Stimulated activated CD8-positive, alpha-beta memory T cell treated with anti-CD3 and anti-CD28 coated beads, Interleukin-4, amount 100 ng/mL, for 48 hours (primary cell): Measurements from ENCODE around the gene RTEL1.

Source experiments
- DNase-seq: peaks from one replicate; pipeline ENCODE4 v3.0.0-alpha.2; 2020

RTEL1 gene

DNA sequence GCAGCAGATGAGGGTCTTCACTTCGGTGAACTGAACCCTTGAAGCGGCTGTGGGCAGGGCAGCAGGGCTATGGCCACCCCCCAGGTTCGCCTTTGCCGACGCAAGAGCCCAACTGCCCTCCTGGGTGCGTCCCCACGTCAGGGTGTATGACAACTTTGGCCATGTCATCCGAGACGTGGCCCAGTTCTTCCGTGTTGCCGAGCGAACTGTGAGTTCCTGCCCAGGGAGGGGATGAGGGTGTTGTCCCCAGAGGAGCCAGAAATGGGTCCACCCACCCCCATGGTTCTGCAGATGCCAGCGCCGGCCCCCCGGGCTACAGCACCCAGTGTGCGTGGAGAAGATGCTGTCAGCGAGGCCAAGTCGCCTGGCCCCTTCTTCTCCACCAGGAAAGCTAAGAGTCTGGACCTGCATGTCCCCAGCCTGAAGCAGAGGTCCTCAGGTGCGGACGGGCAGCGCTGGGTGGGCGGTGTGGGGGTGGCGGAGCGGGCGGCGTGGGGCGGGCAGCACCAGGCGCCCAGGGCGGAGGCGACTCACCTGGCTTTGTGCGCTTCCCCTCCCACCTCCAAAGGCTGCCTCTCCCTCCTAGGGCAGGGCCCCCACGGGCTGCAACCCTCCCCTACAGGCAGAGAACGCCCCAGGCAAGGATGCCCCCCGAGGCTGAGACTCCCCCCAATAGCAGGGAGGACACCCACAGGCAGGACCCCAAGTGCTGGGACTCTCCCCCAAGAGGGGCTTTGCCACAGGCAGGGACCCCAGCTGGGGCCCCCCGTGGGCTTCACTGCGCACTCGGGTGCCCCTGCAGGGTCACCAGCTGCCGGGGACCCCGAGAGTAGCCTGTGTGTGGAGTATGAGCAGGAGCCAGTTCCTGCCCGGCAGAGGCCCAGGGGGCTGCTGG, 32.1 kb downstream of the RTEL1 start:
- DNase-seq = no peak

DNA sequence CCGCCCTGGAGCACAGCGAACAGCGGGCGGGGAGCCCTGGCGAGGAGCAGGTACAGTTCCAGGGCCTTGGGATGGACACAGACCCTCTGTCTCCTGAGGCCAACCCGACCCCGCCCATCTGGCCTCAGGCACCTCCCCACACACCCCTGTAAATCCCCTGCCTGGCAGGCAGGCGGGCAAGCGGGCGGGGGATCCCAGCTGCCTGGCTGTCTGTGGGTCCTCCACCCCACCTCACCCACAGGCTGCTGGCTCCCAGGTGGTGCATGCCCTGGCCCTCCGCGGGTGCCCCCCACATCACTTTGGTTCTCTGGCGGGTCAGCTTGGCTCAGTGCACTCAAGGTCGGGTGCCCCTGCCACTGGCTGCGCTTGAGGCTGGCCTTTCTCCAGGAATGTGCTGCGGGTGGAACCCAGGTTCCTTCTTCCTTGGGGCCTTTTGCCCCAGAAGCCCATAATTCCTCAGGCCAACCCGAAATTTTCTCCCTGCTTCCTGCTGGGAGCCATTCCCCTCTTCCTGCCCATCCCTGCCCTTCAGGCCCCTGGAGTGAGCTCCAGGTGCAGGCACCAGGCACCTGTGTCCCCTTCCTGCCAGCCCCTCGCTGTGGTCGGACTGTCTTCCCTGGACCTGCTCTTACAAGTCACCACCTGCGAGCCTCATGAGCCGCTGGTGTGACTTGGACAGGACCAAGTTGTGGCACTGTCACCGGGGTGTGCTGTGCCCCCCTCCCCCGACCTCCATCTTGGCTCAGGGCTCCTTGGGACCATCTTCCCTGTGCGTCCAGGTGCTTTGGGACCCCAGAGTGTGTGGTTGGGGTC, 33.0 kb downstream of the RTEL1 start:
- DNase-seq = no peak

DNA sequence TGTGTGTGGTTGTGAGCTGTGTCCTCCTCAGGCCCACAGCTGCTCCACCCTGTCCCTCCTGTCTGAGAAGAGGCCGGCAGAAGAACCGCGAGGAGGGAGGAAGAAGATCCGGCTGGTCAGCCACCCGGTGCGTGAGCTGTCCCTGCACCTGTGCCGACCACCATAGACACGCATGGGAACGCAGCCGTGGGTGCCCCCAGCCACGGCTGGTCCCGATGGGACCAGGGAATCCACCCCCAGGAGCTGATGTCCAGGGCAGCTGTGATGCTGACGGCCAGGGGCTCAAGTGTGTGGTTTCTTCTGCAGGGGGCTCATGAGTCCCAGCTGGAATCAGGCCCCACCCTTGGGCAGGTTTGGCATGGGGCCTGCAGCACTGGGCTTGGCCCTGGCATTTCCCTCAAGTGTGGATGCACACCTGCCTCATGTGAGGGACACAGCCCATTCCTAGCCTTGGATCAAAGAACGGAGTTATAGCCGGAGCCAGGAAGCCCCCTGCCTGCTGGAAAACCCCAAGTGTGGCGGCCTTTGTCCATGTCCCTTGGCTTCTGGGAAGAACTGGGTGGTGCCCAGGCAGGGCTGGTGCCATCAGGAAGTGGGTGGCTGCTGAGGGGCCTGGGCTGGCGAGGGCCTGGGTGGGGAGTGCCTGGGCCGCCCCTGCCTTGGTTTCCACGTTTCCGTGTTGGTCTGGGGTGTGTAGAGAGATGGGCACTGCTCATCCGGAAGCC, 33.8 kb downstream of the RTEL1 start:
- DNase-seq = no peak

DNA sequence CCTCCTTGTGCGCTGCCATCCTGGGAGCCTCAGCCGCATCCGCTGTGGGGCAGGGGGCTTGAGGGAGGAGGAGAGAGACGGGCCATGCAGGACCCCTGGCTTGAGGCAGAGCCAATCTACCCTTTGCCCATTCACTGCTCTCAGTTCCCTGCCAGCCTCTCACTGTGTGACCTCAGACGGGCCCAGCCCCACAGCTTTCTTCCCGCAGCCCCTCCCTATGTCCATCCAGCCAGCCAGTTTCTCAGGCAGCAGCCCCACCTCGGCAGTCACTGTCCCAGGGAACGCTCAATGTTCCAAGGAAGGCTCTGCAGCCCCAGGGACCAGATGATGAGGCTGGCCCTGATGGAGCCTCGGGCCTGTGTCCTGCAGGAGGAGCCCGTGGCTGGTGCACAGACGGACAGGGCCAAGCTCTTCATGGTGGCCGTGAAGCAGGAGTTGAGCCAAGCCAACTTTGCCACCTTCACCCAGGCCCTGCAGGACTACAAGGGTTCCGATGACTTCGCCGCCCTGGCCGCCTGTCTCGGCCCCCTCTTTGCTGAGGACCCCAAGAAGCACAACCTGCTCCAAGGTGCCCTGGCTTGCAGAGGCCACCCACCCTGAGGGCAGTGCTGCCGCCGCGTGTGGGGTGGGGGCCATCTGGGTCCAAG, 34.4 kb downstream of the RTEL1 start:
- DNase-seq = no peak

DNA sequence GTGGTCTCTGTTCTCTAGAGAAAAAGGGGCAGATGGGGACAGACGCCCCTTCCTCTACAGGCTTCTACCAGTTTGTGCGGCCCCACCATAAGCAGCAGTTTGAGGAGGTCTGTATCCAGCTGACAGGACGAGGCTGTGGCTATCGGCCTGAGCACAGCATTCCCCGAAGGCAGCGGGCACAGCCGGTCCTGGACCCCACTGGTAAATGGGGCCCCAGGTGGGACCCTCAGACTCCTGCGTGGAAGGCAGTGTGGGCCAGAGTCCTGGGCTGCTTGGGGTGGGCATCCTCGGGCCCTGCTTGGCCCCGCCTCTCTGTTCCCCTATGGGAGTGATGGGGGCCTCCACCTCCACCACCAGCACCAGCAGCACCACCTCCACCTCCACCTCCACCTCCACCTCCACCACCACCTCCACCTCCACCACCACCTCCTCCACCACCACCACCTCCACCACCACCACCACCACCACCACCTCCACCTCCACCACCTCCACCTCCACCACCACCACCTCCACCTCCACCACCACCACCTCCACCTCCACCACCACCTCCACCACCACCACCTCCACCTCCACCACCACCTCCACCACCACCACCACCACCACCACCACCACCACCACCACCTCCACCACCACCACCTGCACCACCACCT, 35.1 kb downstream of the RTEL1 start:
- DNase-seq = no peak

DNA sequence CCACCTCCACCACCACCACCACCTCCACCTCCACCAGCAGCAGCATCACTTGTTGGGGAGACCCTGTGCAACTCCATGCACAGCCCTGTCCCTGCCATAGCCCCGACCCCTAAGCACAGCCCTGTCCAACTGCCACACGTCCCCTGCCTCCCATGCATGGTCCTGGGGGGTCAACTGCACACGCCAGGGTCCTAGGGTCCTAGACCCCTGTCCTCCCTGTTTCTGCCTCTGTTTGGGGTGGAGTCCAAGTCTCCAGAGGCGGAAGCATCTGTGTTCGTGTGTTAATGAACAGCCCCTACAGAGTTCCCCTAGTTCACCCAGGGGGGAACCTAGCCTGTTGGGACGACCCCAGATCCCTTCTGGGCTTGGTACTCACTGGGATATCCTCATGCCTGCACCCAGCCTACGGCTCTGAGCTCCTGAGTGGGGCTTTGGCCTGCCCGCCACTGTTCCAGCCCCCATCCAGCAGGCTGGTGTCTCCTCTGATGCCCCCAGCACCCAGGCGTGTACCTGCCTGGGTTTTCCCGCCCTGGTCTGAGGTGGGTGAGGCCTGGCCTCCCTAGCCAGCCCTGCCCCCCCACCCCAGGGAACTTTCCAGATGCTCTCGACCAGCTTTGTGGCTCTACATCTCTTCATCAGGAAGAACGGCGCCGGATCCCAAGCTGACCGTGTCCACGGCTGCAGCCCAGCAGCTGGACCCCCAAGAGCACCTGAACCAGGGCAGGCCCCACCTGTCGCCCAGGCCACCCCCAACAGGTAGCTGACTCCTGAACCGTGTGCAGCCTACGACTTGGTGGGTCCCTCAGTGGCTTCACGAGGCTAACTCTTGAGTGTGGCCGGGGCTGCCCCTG, 35.8 kb downstream of the RTEL1 start:
- DNase-seq = no peak

DNA sequence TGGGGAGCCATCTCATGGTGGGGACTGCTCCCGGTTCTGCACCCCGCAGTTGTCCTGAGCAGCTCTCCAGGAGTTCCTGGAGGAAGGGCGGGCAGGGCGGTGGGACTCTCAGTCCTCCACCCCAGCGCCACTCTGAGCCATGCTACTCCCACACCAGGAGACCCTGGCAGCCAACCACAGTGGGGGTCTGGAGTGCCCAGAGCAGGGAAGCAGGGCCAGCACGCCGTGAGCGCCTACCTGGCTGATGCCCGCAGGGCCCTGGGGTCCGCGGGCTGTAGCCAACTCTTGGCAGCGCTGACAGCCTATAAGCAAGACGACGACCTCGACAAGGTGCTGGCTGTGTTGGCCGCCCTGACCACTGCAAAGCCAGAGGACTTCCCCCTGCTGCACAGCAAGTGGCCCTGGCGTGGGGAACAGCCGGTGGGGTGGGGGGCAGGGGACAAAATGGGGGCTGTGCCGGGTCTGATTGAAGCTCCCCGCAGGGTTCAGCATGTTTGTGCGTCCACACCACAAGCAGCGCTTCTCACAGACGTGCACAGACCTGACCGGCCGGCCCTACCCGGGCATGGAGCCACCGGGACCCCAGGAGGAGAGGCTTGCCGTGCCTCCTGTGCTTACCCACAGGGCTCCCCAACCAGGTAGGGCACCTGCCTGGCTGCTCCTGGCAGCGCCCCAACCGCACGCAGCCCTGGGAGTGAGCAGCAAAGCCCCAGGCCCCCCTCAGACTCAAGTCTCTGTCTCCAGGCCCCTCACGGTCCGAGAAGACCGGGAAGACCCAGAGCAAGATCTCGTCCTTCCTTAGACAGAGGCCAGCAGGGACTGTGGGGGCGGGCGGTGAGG, 36.7 kb downstream of the RTEL1 start:
- peak; percentile 26 for DNase-seq

DNA sequence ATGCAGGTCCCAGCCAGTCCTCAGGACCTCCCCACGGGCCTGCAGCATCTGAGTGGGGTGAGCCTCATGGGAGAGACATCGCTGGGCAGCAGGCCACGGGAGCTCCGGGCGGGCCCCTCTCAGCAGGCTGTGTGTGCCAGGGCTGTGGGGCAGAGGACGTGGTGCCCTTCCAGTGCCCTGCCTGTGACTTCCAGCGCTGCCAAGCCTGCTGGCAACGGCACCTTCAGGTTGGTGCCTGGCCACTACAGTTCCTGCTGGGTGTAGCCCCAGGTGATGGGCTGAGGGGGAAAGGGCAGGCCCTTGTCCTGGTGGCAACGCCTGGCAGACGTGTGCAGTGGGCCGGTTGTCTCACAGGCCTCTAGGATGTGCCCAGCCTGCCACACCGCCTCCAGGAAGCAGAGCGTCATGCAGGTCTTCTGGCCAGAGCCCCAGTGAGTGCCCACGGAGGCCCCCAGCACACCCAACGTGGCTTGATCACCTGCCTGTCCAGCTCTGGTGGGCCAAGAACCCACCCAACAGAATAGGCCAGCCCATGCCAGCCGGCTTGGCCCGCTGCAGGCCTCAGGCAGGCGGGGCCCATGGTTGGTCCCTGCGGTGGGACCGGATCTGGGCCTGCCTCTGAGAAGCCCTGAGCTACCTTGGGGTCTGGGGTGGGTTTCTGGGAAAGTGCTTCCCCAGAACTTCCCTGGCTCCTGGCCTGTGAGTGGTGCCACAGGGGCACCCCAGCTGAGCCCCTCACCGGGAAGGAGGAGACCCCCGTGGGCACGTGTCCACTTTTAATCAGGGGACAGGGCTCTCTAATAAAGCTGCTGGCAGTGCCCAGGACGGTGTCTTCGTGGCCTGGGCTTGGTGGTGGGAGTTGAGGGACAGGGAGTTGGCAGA, 37.6 kb downstream of the RTEL1 start:
- DNase-seq = no peak

DNA sequence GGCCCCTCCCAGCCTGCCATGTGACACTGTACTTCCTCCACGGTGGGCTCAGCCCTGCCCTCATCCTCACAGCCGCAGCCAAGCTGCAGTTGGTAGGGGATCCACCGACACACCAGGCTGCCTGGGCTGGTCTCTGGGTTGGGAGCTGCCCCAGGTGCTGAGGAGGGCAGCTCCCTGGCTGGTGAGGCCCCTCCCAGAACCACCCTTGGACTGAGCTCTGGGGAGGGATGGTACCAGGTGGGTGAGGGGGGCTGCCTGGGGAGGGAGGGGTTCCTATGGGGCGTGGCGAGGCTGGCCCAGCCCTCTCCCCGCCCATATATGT, 38.2 kb downstream of the RTEL1 start:
- DNase-seq = peak; percentile 56

DNA sequence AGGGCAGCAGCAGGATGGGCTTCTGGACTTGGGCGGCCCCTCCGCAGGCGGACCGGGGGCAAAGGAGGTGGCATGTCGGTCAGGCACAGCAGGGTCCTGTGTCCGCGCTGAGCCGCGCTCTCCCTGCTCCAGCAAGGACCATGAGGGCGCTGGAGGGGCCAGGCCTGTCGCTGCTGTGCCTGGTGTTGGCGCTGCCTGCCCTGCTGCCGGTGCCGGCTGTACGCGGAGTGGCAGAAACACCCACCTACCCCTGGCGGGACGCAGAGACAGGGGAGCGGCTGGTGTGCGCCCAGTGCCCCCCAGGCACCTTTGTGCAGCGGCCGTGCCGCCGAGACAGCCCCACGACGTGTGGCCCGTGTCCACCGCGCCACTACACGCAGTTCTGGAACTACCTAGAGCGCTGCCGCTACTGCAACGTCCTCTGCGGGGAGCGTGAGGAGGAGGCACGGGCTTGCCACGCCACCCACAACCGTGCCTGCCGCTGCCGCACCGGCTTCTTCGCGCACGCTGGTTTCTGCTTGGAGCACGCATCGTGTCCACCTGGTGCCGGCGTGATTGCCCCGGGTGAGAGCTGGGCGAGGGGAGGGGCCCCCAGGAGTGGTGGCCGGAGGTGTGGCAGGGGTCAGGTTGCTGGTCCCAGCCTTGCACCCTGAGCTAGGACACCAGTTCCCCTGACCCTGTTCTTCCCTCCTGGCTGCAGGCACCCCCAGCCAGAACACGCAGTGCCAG, 38.7 kb downstream of the RTEL1 start, which contains the start of gene TNFRSF6B:
TSS of gene TNFRSF6B (plus strand) at position 25 of the 729 bp plus-strand sequence. CDS start at position 141, 116 bp downstream.
- peak; percentile 52 for DNase-seq

DNA sequence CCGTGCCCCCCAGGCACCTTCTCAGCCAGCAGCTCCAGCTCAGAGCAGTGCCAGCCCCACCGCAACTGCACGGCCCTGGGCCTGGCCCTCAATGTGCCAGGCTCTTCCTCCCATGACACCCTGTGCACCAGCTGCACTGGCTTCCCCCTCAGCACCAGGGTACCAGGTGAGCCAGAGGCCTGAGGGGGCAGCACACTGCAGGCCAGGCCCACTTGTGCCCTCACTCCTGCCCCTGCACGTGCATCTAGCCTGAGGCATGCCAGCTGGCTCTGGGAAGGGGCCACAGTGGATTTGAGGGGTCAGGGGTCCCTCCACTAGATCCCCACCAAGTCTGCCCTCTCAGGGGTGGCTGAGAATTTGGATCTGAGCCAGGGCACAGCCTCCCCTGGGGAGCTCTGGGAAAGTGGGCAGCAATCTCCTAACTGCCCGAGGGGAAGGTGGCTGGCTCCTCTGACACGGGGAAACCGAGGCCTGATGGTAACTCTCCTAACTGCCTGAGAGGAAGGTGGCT, 39.3 kb downstream of the RTEL1 start:
- DNase-seq = peak; percentile 33

DNA sequence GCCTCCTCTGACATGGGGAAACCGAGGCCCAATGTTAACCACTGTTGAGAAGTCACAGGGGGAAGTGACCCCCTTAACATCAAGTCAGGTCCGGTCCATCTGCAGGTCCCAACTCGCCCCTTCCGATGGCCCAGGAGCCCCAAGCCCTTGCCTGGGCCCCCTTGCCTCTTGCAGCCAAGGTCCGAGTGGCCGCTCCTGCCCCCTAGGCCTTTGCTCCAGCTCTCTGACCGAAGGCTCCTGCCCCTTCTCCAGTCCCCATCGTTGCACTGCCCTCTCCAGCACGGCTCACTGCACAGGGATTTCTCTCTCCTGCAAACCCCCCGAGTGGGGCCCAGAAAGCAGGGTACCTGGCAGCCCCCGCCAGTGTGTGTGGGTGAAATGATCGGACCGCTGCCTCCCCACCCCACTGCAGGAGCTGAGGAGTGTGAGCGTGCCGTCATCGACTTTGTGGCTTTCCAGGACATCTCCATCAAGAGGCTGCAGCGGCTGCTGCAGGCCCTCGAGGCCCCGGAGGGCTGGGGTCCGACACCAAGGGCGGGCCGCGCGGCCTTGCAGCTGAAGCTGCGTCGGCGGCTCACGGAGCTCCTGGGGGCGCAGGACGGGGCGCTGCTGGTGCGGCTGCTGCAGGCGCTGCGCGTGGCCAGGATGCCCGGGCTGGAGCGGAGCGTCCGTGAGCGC, 39.9 kb downstream of the RTEL1 start:
- no peak for DNase-seq

DNA sequence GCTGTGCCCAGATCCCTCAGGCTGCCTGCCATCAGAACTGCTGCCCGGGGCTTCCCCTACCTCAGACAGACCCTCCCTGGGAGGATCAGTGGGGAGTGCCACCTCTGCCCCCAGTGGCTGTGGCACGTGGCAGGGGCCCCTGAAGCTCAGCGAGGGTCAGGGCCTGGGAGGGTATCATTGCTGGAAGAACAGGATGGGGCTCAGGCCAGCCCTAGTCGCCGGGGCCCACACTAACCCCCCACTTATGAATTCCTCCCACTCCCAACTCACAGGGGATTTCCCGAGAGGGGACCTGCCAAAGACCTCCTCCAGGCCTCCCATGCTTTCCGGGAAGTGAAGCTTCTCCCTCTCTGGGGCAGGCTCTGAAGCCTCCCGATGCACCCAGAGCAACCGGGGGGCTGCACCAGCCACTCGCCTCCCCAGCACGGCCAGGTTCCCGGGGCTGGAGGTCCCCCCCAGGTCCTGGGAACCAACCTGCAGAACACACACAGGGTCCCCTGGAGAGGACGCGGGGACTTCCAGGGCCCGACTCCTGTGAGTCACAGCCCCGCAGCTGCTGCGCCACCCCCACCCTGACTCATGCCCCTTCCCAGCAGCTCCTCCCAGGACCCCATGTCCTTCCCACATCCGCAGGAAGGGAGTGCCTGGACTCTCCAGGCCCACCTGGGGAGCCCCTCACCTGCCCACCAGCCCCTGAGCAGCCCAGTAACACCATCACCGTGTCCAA, 40.8 kb downstream of the RTEL1 start:
- peak; percentile 73 for DNase-seq

DNA sequence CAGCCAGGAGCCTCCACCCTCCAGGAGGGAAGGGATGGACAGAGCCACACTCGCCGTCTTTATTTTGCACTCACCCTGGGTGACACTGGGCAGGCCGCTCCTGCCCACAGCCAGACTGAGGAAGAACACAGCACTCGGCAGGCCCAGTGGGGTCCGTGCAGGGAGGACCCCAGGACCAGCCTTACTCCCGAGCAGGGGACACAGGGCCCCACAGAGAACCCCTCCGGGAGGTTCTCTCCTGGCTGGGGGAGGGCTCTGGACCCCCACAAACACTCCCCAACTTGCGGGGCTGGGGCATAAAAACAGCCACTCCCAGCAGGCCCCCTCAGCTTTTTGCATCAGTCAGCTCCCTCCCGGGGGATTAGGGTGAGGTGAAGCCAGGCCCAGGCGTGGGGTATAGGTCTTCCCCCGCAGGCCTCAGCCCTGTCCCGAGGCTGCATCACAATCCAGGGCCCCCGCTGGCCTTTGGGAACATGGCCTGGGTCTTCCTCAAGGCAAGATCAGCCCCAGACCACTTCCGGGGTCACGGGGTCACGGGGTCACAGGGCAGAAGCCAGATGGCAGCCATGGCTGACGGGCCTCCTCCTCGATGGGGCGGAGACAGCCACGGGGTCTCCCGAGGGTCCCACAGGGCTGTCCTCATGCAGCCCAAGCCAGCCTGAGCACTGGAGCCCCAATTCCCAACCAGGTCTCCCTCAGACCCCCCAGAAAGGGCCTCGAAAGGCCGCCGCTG, 41.5 kb downstream of the RTEL1 start:
- DNase-seq = no peak

DNA sequence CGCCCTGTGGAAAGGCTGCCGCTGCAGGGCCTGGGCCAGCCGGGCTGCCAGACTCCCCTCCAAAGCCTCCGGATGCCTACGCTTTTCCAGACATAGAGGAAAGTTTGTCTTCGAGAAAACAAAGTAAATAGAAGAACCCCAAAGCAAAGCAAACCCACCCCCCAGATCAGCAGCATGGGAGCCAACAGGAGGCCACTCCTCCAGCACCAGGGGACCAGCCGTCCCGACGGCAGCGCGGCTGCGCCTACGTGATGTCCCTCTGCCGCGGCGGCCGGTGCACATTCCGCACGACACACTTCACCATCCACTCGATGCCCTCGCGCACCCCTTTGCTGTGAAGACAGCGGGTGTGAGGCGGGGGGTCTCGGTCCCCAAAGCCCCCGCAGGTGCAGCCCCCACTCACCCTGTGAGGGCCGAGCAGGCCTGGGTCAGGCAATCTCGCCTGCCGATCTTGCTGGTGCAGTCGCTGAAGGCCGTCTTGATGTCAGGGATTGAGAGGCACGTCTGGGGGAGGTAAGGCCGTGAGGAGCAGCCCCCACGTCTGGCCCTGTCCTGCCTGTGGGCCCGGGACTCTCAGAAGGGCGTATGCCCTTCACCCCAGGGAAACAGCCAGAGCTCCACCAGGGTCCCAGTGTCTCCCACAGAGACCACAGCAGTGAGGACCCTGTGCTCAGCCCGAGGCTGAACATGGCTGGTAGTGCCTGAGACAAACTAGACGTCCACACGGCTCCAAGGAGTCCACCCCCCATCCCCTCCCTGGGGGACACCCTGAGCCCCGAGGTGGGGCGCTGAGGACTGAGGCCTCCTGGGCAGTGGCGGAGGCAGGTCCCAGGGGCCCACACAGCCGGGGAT, 42.3 kb downstream of the RTEL1 start:
- no peak for DNase-seq

DNA sequence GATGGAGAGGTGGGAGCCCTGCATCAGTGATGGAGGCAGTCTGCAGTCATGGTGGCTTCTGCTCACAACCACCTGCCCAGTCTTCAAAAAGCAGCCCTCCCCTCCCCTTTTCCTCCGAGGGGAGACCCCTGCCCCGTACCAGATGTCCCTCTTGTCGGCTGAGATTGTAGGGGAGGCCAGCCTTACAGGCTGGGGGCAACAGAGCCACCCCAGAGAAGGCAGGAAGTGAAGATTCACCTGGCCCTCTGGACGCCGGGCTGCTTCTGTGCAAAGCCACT, 42.9 kb downstream of the RTEL1 start:
- DNase-seq = no peak
